Transverse colon (tissue), 4 donors: ENCODE measurements around the gene AEBP2. TPM values are rescaled to one million over a fixed set of nuclear protein-coding genes. Genes with fewer than 3 reads are reported as not detected.

Source experiments
- DNase-seq: peaks from one replicate; pipeline ENCODE4 v3.0.0-alpha.2; 2019
- H3K27ac ChIP-seq, 4 donors: fragments of 200-600 bp; sonication (generic); 2 replicates each; pipeline ENCODE4 v1.5.1; 2016 to 2018; ENCODE audit warnings: inconsistent platforms in 4 of 4
- H3K27me3 ChIP-seq: fragments of 200-600 bp; sonication (generic); 2 replicates; pipeline ENCODE4 v1.5.1; 2017; ENCODE audit warnings: inconsistent platforms
- H3K36me3 ChIP-seq, 4 donors: fragments of 200-600 bp; sonication (generic); 2 replicates each; pipeline ENCODE4 v1.5.1; 2017 to 2019; ENCODE audit warnings: inconsistent platforms in 4 of 4
- H3K4me1 ChIP-seq, 4 donors: fragments of 200-600 bp; sonication (generic); 2 replicates each; pipeline ENCODE4 v1.5.1; 2017 to 2020; ENCODE audit warnings: inconsistent platforms in 4 of 4
- H3K4me3 ChIP-seq, 4 donors: fragments of 200-600 bp; sonication (generic); 1 replicate in 1 of 4; 2 replicates in 3 of 4; pipeline versions ENCODE4 v1.5.1 to v1.6.1; 2017 to 2019; ENCODE audit warnings: inconsistent platforms in 4 of 4
- H3K9me3 ChIP-seq, 2 donors: fragments of 200-600 bp; sonication (generic); 2 replicates each; pipeline ENCODE4 v1.5.1; 2017 to 2019; ENCODE audit warnings: inconsistent platforms in 2 of 2
- CTCF ChIP-seq, 5 experiments: fragments of 200-600 bp in 3 of 5; fragments of 450-650 bp in 2 of 5; sonication (generic) in 3 of 5; IDR thresholded peaks; 1 replicate in 2 of 5; 2 replicates in 3 of 5; pipeline ENCODE4 v1.5.1; 2016 to 2017; ENCODE audit warnings: antibody characterized with exemption in 5 of 5, inconsistent platforms in 3 of 5, mild to moderate bottlenecking in 2 of 5, moderate library complexity in 1 of 5
- EP300 ChIP-seq: sonication (generic); formaldehyde crosslinking; IDR thresholded peaks from one replicate; pipeline ENCODE4 v1.6.1; 2017; ENCODE audit warnings: antibody characterized with exemption, low read depth
- POLR2A ChIP-seq: fragments of 450-650 bp; IDR thresholded peaks from one replicate; pipeline ENCODE4 v1.6.1; 2016; ENCODE audit warnings: antibody characterized with exemption, mild to moderate bottlenecking, moderate library complexity
- POLR2AphosphoS5 ChIP-seq, 3 donors: sonication (generic); formaldehyde crosslinking; IDR thresholded peaks; one replicate each; pipeline ENCODE4 v1.6.1; 2016; ENCODE audit warnings: antibody characterized with exemption in 3 of 3
- WGBS, 2 donors: methylation state at CpG; one replicate each; pipeline ENCODE4 v1.1.5; 2018; ENCODE audit warnings: low coverage in 1 of 2; 5-methylcytosine and 5-hydroxymethylcytosine counted together
- in situ Hi-C, 4 donors: fragments of 200-750 bp; cut with MboI; loops; one replicate each; pipeline versions ENCODE4 v1.15.0 to v1.15.1; 2017; ENCODE audit warnings: low sequenced_read_pairs in 3 of 4, low pct_ligation_motif_present in 1 of 4, low pct_unique_long_range_greater_than_20kb in 1 of 4
- intact Hi-C: fragments of 100-400 bp; cut with DNase I; formaldehyde crosslinking; loops from one replicate; pipeline ENCODE4 v1.15.1; 2023; ENCODE audit warnings: low total_unique reads
- total RNA-seq, 4 donors: library from RNA; depleted of rRNA; stranded (reverse); fragments of >200 nt; gene quantifications; one replicate each; pipeline ENCODE4 v1.1.0, GENCODE V29; 2016

The AEBP2 gene
- total RNA-seq, 4 donors from 2014 or later, result 12.5 to 37.3 (median 32.2) TPM

GRCh38 chr12:19533567-19533966 lies 94.3 kb downstream of the AEBP2 start:
- H3K9me3 ChIP-seq, result no peaks in the 10 kb centered on the region
- no peaks in the 10 kb centered on the region for H3K36me3 ChIP-seq
- no peak for TF ChIP-seq CTCF (IDR thresholded peaks at IDR 0.05)
- no peak for TF ChIP-seq EP300
- TF ChIP-seq POLR2AphosphoS5 (IDR thresholded peaks at IDR 0.05), result no peak
- no peak for TF ChIP-seq POLR2A
- intact Hi-C loops, result no loop called here
- H3K27ac ChIP-seq, result no peak overlapping the region
- DNase-seq, result no peak
- 96% methylated on average over 3 of the region's 3 CpGs; no CpG with 5 or more reads in 1 of the 2 donors for WGBS, 2 donors
- in situ Hi-C loops, result no loop called here
- no peaks in the 10 kb centered on the region for H3K27me3 ChIP-seq
- H3K4me1 ChIP-seq, result no peaks in the 10 kb centered on the region
- H3K4me3 ChIP-seq, result no peak overlapping the region

GRCh38 chr12:19539071-19539470 lies 99.8 kb downstream of the AEBP2 start:
- in situ Hi-C loops (no loop called here), intact Hi-C loops (no loop called here)
- Histone ChIP-seq H3K27me3 (no peaks in the 10 kb centered on the region), H3K4me3 (no peak overlapping the region), H3K27ac (no peak overlapping the region), H3K4me1 (no peaks in the 10 kb centered on the region), H3K9me3 (no peaks in the 10 kb centered on the region), H3K36me3 (no peaks in the 10 kb centered on the region)
- no peak for DNase-seq
- TF ChIP-seq POLR2A (no peak), EP300 (no peak), POLR2AphosphoS5 (IDR thresholded peaks at IDR 0.05) (no peak), CTCF (IDR thresholded peaks at IDR 0.05) (no peak)

- intact Hi-C loops, result no loop called here
- no peak for DNase-seq
- Histone ChIP-seq H3K4me1 (no peaks in the 10 kb centered on the region), H3K9me3 (no peaks in the 10 kb centered on the region), H3K27ac (no peak overlapping the region), H3K27me3 (no peaks in the 10 kb centered on the region), H3K36me3 (no peaks in the 10 kb centered on the region), H3K4me3 (no peak overlapping the region)
- WGBS, 2 donors, result 80 to 82% methylated on average over 1 of the region's 1 CpG
- in situ Hi-C loops, result no loop called here
- TF ChIP-seq EP300 (no peak), POLR2A (no peak), POLR2AphosphoS5 (IDR thresholded peaks at IDR 0.05) (no peak), CTCF (IDR thresholded peaks at IDR 0.05) (no peak)
Observed at GRCh38 chr12:19539836-19540235, 100.5 kb downstream of the AEBP2 start.

GRCh38 chr12:19542606-19543005 lies 103.3 kb downstream of the AEBP2 start:
- 71 to 74% methylated on average over 3 to 4 of the region's 4 CpGs for WGBS, 2 donors
- in situ Hi-C loops, result no loop called here
- no peak overlapping the region for H3K4me3 ChIP-seq

More at GRCh38 chr12:19542606-19543005, 103.3 kb downstream of the AEBP2 start:
- Histone ChIP-seq H3K36me3 (no peaks in the 10 kb centered on the region), H3K9me3 (no peaks in the 10 kb centered on the region), H3K27ac (no peak overlapping the region), H3K4me1 (peaks cover 0 to 10% (median 6%) of the 10 kb centered on the region in 4 donors), H3K27me3 (no peaks in the 10 kb centered on the region)
- no peak for DNase-seq
- intact Hi-C loops, result no loop called here
- TF ChIP-seq POLR2A, result no peak
- no peak for TF ChIP-seq CTCF (IDR thresholded peaks at IDR 0.05)
- no peak for TF ChIP-seq POLR2AphosphoS5 (IDR thresholded peaks at IDR 0.05)
- no peak for TF ChIP-seq EP300
